Bronchial epithelial cell (primary cell): ENCODE data around the gene ALS2. TPM values are rescaled to one million over a fixed set of nuclear protein-coding genes. Genes with fewer than 3 reads are reported as not detected.

Source experiments
- DNase-seq: peaks from one replicate; pipeline ENCODE4 v3.0.0-alpha.2; 2010; ENCODE audit warnings: low read depth
- FAIRE-seq: peaks from 2 replicates; lab custom pipeline; 2011; peaks lifted over from hg19 to GRCh38; lab: Jason Lieb, UNC
- H3K27me3 ChIP-seq: 2 replicates; pipeline ENCODE4 v1.5.1; 2011; ENCODE audit warnings: low read length; ENCODE audit not compliant: control insufficient read depth, insufficient read depth
- H3K36me3 ChIP-seq: 2 replicates; pipeline ENCODE4 v1.5.1; 2011; ENCODE audit warnings: low read length; ENCODE audit not compliant: control insufficient read depth, insufficient read depth
- H3K4me3 ChIP-seq: 2 replicates; pipeline ENCODE4 v1.5.1; 2011; ENCODE audit warnings: mild to moderate bottlenecking, low read depth, low read length, control low read depth
- total RNA-seq: library from RNA; depleted of rRNA; stranded (reverse); fragments of >200 nt; gene quantifications from 2 replicates; pipeline ENCODE4 v1.2.1, GENCODE V29; 2014
- TF ChIP-seq, protein P1 (sequence below): IDR thresholded peaks from 2 replicates; pipeline ENCODE4 v1.5.1; 2011; ENCODE audit warnings: mild to moderate bottlenecking, moderate library complexity, low read length, control low read depth, inconsistent platforms; ENCODE audit not compliant: insufficient read depth, severe bottlenecking

ALS2 gene
- total RNA-seq, result 21.1 and 30.2 TPM in 2 replicates

DNA sequence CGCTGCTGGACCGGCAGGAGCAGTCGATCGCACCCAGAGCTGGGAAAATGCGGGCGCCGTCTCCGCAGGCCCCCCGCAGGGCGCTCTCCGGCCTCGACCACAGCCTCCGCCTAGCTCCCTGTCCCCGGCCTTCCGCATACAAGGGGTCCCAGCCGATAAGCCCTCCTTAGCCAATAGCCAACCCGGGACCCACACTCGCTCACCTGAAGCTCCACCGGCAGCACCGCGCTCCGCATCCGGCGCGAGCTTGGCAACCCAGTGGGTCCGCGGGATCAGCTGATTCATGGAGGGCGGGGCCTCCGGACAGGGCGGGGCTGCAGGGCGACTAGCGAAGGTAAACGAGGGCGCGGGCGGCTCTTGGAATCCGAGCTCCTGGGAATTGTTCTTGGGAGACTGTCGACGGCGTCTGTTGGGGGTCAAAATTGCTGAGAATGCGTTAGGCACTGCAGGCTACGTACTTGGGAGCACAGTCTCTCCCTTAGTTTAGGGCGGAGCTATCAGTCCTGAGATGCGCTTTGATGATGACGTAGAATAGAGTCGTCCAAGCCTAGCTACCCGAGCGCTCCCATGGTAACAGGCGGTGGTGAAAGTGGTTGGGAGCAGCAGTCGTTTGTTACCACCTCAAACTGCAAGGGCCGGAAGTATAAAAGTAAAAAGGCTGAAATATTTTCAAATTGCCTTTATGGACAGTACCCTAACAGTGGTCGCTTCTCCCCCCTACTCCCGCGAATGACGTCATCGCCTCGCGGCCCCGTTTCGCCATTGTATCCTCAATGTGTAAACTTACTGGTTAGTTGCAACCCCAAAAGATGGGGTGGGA, at the start of gene ALS2:
TSS of gene ALS2 (minus strand) at position 260 of the 820 bp plus-strand sequence. CDS start 12,048 bp downstream, outside the sequence.
- Histone ChIP-seq H3K36me3 (no peaks in the 10 kb centered on the region), H3K27me3 (no peaks in the 10 kb centered on the region), H3K4me3 (peak within 1 kb of the TSS; percentile 72)
- TF ChIP-seq, protein P1, sequence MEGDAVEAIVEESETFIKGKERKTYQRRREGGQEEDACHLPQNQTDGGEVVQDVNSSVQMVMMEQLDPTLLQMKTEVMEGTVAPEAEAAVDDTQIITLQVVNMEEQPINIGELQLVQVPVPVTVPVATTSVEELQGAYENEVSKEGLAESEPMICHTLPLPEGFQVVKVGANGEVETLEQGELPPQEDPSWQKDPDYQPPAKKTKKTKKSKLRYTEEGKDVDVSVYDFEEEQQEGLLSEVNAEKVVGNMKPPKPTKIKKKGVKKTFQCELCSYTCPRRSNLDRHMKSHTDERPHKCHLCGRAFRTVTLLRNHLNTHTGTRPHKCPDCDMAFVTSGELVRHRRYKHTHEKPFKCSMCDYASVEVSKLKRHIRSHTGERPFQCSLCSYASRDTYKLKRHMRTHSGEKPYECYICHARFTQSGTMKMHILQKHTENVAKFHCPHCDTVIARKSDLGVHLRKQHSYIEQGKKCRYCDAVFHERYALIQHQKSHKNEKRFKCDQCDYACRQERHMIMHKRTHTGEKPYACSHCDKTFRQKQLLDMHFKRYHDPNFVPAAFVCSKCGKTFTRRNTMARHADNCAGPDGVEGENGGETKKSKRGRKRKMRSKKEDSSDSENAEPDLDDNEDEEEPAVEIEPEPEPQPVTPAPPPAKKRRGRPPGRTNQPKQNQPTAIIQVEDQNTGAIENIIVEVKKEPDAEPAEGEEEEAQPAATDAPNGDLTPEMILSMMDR, result no peak
- FAIRE-seq (peak; percentile 96), DNase-seq (peak; percentile 98)

GRCh38 chr2:201828220-201828619, 47.5 kb upstream of the ALS2 start:
- DNase-seq (no peak), FAIRE-seq (no peak)
- TF ChIP-seq, protein P1, result no peak
- no peaks in the 10 kb centered on the region for H3K36me3 ChIP-seq
- no peak overlapping the region for H3K4me3 ChIP-seq
- H3K27me3 ChIP-seq, result no peaks in the 10 kb centered on the region

DNA sequence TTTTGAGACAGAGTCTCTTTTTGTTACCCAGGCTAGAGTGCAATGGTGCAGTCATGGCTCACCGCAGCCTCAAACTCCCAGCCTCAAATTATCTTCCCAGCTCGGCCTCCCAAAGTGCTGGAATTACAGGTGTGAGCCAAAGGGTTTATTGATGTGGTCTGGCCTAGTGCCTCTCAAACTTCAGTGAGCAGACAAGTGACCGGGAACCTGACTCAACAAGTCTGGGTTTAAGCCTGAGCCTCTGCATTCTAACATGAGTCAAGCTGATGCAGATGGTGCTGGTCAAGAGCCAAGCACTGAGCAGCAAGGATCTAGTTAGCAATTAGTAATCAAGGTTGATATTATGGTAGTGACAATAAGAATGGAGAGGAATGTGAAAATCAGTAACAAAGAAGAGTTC, 46.9 kb upstream of the ALS2 start:
- Histone ChIP-seq H3K36me3 (no peaks in the 10 kb centered on the region), H3K4me3 (no peak overlapping the region), H3K27me3 (no peaks in the 10 kb centered on the region)
- TF ChIP-seq, protein P1, result no peak
- DNase-seq (peak; percentile 80), FAIRE-seq (no peak)

GRCh38 chr2:201824212-201824611, 43.5 kb upstream of the ALS2 start:
- Histone ChIP-seq H3K27me3 (no peaks in the 10 kb centered on the region), H3K4me3 (no peak overlapping the region), H3K36me3 (no peaks in the 10 kb centered on the region)
- DNase-seq (no peak), FAIRE-seq (no peak)
- TF ChIP-seq, protein P1, result no peak

DNA sequence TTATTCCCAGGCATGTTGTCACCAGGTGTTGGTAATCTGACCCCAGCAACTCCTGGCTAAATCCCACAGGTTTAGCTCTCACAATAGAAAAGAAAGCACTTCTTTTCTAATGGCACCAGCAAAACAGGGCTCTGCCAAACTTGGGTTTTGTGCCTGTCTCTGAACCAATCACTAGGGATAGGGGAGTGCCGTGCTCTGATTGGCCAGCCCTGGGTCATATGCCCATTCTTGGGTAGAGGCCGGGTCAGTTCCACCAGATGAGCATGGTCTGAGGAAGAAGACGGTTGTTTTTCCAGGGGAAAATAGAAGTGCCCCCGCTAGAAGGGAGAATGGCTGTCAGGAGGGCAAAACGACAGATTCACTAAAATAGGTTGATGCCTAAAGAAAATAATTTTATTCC, 40.3 kb upstream of the ALS2 start:
- Histone ChIP-seq H3K4me3 (no peak overlapping the region), H3K36me3 (no peaks in the 10 kb centered on the region), H3K27me3 (no peaks in the 10 kb centered on the region)
- TF ChIP-seq, protein P1, result no peak
- FAIRE-seq (no peak), DNase-seq (no peak)
